HTR-8/SVneo (cell line): Measurements from ENCODE around the gene SPRR2G.
"Not testable (repeated sequence)": the region's sequence is repeated elsewhere in the genome, so short reads cannot be mapped to it uniquely, and the experiment has no call there.

Experiments
- DNase-seq: peaks from one replicate; pipeline ENCODE4 v3.0.0; 2011; ENCODE audit warnings: low spot score, mixed read lengths; ENCODE audit not compliant: insufficient read length
- FAIRE-seq: peaks from 2 replicates; lab custom pipeline; 2011; peaks lifted over from hg19 to GRCh38; lab: Jason Lieb, UNC

SPRR2G gene

GRCh38 chr1:153119491-153119971 lies 31.2 kb downstream of the SPRR2G start:
- DNase-seq (no peak), FAIRE-seq (no peak)

- not testable (repeated sequence) for FAIRE-seq, DNase-seq
Measured at GRCh38 chr1:153115264-153115663, 35.4 kb downstream of the SPRR2G start.

GRCh38 chr1:153113416-153113815 lies 37.3 kb downstream of the SPRR2G start, which contains the start of gene SPRR2F:
TSS of gene SPRR2F (minus strand) at chr1:153113516. CDS start at chr1:153112733, 783 bp downstream.
- no peak for FAIRE-seq

GRCh38 chr1:153112454-153112853 lies 38.2 kb downstream of the SPRR2G start:
- not testable (repeated sequence) for DNase-seq, FAIRE-seq

More at GRCh38 chr1:153113416-153113815, 37.3 kb downstream of the SPRR2G start, which contains the start of gene SPRR2F:
- no peak for DNase-seq

- FAIRE-seq: no peak
- DNase-seq: no peak
Measured at GRCh38 chr1:153100245-153100644, 50.4 kb downstream of the SPRR2G start.
